ENCODE measurements around the gene CALML6. TPM values are rescaled to one million over a fixed set of nuclear protein-coding genes. Genes with fewer than 3 reads are reported as not detected.

The CALML6 gene
- polyA plus RNA-seq, 2 of the 4 experiments (the other 2 are of a cell fraction), result 0.49 TPM

DNA sequence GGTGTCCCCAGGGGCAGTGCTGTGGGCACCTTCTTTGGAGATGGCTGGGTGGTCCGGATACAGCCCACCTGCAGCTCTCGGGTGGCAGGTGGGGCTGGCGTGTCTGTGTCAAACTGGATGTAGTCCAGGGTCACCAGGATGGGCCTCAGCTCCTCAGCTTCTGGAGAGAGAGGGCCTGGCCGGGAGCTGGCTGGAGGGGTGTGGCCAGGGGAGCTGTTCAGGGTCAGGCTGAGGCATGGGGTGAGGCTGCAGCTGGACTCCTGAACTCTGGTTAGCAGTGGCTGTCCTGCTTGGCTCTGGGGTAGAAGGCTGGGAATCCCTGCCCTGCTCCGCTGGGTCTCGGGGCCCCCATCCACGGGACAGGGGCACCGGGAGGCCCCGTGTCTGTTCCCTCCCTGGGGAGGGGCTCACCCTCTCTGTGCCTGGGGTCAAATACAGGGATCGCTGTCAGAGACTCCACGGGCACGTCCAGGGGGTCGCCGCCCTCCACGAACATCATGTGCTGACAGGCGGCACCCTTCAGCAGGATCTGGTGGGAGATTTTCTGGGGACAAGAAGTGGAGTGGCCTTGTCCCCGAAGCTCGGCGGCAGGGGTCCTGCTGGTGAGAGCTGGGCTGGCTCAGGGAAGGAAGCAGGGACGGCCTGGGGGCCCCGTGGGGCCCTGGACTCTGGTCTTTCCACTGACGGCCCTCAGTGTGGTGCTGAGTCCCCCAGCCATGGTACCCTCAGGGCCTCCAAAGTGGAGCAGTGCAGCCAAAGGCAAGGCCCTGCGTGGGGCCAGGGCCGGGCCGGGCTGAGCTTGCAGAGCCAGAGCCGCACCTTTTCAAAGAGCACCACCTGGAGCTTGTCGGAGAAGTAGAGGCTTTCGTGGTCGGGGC lies 8.1 kb downstream of the CALML6 start:
- FAIRE-seq (no peak), DNase-seq (ENCODE audit: low read depth in 1 of 2, low spot score in 1 of 2) (no peak), ATAC-seq (no peak)
- no peaks in the 10 kb centered on the region for H3K9me3 ChIP-seq
- TF ChIP-seq ESRRA (IDR thresholded peaks at IDR 0.05; ENCODE audit: borderline replicate concordance, low read length) (no peak), FOSB (CRISPR knock-in tag; IDR thresholded peaks at IDR 0.05) (no peak), FOSL2 (IDR thresholded peaks at IDR 0.05) (no peak), FOSL2 (CRISPR knock-in tag; IDR thresholded peaks at IDR 0.05) (no peak), E2F6 (IDR thresholded peaks at IDR 0.05; ENCODE audit: borderline replicate concordance, low read depth) (no peak), CEBPB (IDR thresholded peaks at IDR 0.05) (no peak), HOXB13 (CRISPR knock-in tag; IDR thresholded peaks at IDR 0.05; ENCODE audit: low read depth) (no peak), PHF8 (IDR thresholded peaks at IDR 0.05; ENCODE audit: borderline replicate concordance, low read depth) (no peak), CBX8 (IDR thresholded peaks at IDR 0.05) (no peak), HOXB5 (CRISPR knock-in tag; IDR thresholded peaks at IDR 0.05) (no peak), CHD4 (IDR thresholded peaks at IDR 0.05; ENCODE audit: borderline replicate concordance) (no peak), EP300 (IDR thresholded peaks at IDR 0.05) (no peak)
- TF ChIP-seq, protein P1, sequence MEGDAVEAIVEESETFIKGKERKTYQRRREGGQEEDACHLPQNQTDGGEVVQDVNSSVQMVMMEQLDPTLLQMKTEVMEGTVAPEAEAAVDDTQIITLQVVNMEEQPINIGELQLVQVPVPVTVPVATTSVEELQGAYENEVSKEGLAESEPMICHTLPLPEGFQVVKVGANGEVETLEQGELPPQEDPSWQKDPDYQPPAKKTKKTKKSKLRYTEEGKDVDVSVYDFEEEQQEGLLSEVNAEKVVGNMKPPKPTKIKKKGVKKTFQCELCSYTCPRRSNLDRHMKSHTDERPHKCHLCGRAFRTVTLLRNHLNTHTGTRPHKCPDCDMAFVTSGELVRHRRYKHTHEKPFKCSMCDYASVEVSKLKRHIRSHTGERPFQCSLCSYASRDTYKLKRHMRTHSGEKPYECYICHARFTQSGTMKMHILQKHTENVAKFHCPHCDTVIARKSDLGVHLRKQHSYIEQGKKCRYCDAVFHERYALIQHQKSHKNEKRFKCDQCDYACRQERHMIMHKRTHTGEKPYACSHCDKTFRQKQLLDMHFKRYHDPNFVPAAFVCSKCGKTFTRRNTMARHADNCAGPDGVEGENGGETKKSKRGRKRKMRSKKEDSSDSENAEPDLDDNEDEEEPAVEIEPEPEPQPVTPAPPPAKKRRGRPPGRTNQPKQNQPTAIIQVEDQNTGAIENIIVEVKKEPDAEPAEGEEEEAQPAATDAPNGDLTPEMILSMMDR (IDR thresholded peaks at IDR 0.05), result no peak
- ChIA-PET CTCF (interaction anchor here (0.9 to 1.7 kb wide), 5 partner anchors 13 to 121 kb away, joined by 3 to 5 read pairs (median 4); no protein-coding TSS in a partner anchor), POLR2A (interaction anchor here (0.9 kb wide), 1 partner anchor 14 kb away, joined by 5 read pairs; no protein-coding TSS in a partner anchor)
- no peak overlapping the region for H3K27ac ChIP-seq
- WGBS (ENCODE audit: missing lambda C conversion rate), result 46% methylated on average over 13 of the region's 29 CpGs
- no peak overlapping the region for H3K4me3 ChIP-seq
- H3K4me1 ChIP-seq, result peaks cover 10% of the 10 kb centered on the region
- H3K4me2 ChIP-seq, result no peak overlapping the region

DNA sequence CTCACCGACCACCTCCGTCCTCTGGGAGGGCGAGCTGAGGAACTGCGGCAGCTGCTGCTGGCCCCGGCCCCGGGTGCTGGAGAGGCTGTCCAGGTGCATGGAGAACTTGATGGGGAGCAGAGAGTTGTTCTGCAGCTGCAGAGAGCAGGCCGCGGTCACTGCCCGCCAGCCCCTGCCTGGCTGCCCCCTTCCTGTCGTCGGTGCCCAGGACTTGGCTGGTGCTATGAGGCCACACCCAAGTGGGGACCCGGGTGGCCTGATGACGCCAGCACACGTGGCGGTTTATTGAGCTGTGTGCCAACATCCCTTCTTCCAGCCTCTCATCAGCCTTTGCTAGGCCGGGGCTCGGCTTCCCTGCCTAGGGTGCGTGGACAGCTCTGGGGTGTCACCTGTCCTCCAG lies 9.3 kb downstream of the CALML6 start:
- TF ChIP-seq, protein P2, sequence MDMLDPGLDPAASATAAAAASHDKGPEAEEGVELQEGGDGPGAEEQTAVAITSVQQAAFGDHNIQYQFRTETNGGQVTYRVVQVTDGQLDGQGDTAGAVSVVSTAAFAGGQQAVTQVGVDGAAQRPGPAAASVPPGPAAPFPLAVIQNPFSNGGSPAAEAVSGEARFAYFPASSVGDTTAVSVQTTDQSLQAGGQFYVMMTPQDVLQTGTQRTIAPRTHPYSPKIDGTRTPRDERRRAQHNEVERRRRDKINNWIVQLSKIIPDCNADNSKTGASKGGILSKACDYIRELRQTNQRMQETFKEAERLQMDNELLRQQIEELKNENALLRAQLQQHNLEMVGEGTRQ (IDR thresholded peaks at IDR 0.05), result no peak
- no peak for TF ChIP-seq NFE2L2 (conservative IDR thresholded peaks at IDR 0.05; ENCODE audit: low read length)
- no peak for TF ChIP-seq CHD2 (IDR thresholded peaks at IDR 0.05; ENCODE audit: low read length, partially characterized antibody)
- TF ChIP-seq, protein P1 (IDR thresholded peaks at IDR 0.05), result no peak
- no peak for TF ChIP-seq RNF2 (IDR thresholded peaks at IDR 0.05; ENCODE audit: borderline replicate concordance, low read depth)
- TF ChIP-seq, protein P3, sequence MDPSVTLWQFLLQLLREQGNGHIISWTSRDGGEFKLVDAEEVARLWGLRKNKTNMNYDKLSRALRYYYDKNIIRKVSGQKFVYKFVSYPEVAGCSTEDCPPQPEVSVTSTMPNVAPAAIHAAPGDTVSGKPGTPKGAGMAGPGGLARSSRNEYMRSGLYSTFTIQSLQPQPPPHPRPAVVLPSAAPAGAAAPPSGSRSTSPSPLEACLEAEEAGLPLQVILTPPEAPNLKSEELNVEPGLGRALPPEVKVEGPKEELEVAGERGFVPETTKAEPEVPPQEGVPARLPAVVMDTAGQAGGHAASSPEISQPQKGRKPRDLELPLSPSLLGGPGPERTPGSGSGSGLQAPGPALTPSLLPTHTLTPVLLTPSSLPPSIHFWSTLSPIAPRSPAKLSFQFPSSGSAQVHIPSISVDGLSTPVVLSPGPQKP (IDR thresholded peaks at IDR 0.05; ENCODE audit: low read depth, low read length), result no peak
- FAIRE-seq (no peak), ATAC-seq (no peak), DNase-seq (ENCODE audit: low read depth in 1 of 2, low spot score in 1 of 2) (no peak)
- no peak overlapping the region for H3K4me2 ChIP-seq
- WGBS (ENCODE audit: missing lambda C conversion rate), result 53% methylated on average over 12 of the region's 18 CpGs
- ChIA-PET POLR2A (no interaction called here), CTCF (interaction anchor here (0.9 to 1.7 kb wide), 3 partner anchors 12 to 120 kb away, joined by 3 to 5 read pairs (median 4); no protein-coding TSS in a partner anchor)
- no peak overlapping the region for H3K4me3 ChIP-seq
- H3K4me1 ChIP-seq, result peaks cover 5% of the 10 kb centered on the region
- H3K9me3 ChIP-seq, result no peaks in the 10 kb centered on the region
- no peak overlapping the region for H3K27ac ChIP-seq
